Common myeloid progenitor, CD34-positive (primary cell): ENCODE measurements around the gene RFK.

Experiments used
- CTCF ChIA-PET: fragments of 350-600 bp; sonication (Branson Sonifier 250); formaldehyde crosslinking; loops from one replicate; lab custom pipeline; 2021; ENCODE audit warnings: antibody characterized with exemption; lab: Charles Lee
- POLR2A ChIA-PET: fragments of 350-600 bp; sonication (Branson Sonifier 250); formaldehyde crosslinking; loops from one replicate; lab custom pipeline; 2021; ENCODE audit warnings: antibody characterized with exemption; lab: Charles Lee
- DNase-seq, 3 donors: peaks; one replicate each; pipeline versions ENCODE4 v3.0.0 to v3.0.0-alpha.2; 2013
- H3K27ac ChIP-seq, 2 experiments: 1 replicate in 1 of 2; 2 replicates in 1 of 2; pipeline ENCODE4 v1.7.0; 2013; ENCODE audit warnings: inconsistent platforms in 2 of 2, low read length in 2 of 2, mild to moderate bottlenecking in 2 of 2, low read depth in 1 of 2, moderate library complexity in 1 of 2; ENCODE audit not compliant: severe bottlenecking in 2 of 2, insufficient read depth in 1 of 2, poor library complexity in 1 of 2
- H3K27me3 ChIP-seq, 5 experiments: replicated peaks in 2 of 5; 1 replicate in 3 of 5; 2 replicates in 2 of 5; pipeline versions ENCODE4 v1.6.1 to v1.7.0; 2013; ENCODE audit warnings: low read length in 4 of 5, mild to moderate bottlenecking in 2 of 5, moderate library complexity in 2 of 5, inconsistent platforms in 1 of 5; ENCODE audit not compliant: insufficient read depth in 5 of 5, control insufficient read depth in 4 of 5
- H3K36me3 ChIP-seq, 4 experiments: 1 replicate in 2 of 4; 2 replicates in 2 of 4; pipeline versions ENCODE4 v1.6.1 to v1.7.0; 2013; ENCODE audit warnings: low read length in 3 of 4, control low read depth in 1 of 4, mild to moderate bottlenecking in 1 of 4; ENCODE audit not compliant: control insufficient read depth in 4 of 4, insufficient read depth in 4 of 4
- H3K4me1 ChIP-seq, 4 experiments: 1 replicate in 3 of 4; 2 replicates in 1 of 4; pipeline versions ENCODE4 v1.6.1 to v1.7.1; 2013; ENCODE audit warnings: low read length in 3 of 4, mild to moderate bottlenecking in 3 of 4, control low read depth in 1 of 4, inconsistent platforms in 1 of 4, moderate library complexity in 1 of 4; ENCODE audit not compliant: control insufficient read depth in 4 of 4, insufficient read depth in 4 of 4; ENCODE audit errors: control extremely low read depth in 1 of 4
- H3K4me3 ChIP-seq, 7 experiments: 1 replicate in 4 of 7; 2 replicates in 3 of 7; pipeline versions ENCODE4 v1.5.1 to v1.7.0; 2013; ENCODE audit warnings: mild to moderate bottlenecking in 7 of 7, low read length in 6 of 7, moderate library complexity in 6 of 7, inconsistent platforms in 2 of 7, low read depth in 2 of 7, control low read depth in 1 of 7; ENCODE audit not compliant: insufficient read depth in 4 of 7, control insufficient read depth in 1 of 7; ENCODE audit errors: extremely low read depth in 1 of 7
- H3K9me3 ChIP-seq, 5 experiments: 1 replicate in 4 of 5; 2 replicates in 1 of 5; pipeline versions ENCODE4 v1.6.1 to v1.7.1; 2013; ENCODE audit warnings: low read length in 4 of 5, mild to moderate bottlenecking in 2 of 5, inconsistent platforms in 1 of 5, low read depth in 1 of 5, moderate library complexity in 1 of 5; ENCODE audit not compliant: control insufficient read depth in 4 of 5, insufficient read depth in 2 of 5; ENCODE audit errors: control extremely low read depth in 1 of 5
- WGBS: methylation state at CpG from one replicate; pipeline ENCODE4 v1.1.5; 2013; ENCODE audit not compliant: insufficient coverage; 5-methylcytosine and 5-hydroxymethylcytosine counted together

Gene RFK

DNA sequence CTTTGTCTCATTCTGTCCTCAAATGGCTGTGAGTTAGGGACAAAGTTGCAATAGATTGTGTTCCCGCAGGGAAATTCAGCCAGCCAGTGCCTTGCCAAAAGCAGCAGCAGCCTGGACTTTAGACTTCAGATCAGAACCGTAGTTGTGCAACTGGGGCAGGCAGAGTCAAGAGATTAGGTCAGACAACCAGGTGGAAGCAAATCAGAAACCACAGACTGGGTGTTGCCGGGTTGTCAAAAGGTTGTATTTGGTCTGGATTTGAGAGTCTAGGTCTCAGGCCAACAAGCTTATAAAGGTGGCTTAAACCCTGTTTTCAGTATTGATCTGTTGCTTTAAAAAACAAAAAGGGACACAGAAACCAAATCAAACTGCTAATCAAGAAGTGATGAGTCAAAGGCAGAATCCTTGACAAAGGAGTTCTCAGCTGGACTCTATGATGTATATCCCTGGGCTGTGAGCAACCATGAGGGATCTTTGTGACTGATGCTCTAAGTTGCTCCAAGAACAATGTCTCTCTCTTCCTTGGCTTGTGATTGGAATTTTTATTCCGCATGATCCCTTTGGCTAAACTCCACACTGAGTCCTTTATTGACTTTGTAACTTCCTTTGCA is 20.9 kb downstream of the RFK start:
- H3K36me3 ChIP-seq = no peaks in the 10 kb centered on the region
- H3K4me1 ChIP-seq = peaks cover 0 to 17% (median 11%) of the 10 kb centered on the region in 4 experiments
- H3K4me3 ChIP-seq = no peak overlapping the region
- WGBS = 93% methylated on average over 4 of the region's 4 CpGs
- no peak for DNase-seq
- POLR2A ChIA-PET = no interaction called here
- H3K9me3 ChIP-seq = no peaks in the 10 kb centered on the region
- H3K27me3 ChIP-seq = no peaks in the 10 kb centered on the region
- H3K27ac ChIP-seq = no peak overlapping the region
- CTCF ChIA-PET = no interaction called here

- ChIA-PET POLR2A (no interaction called here), CTCF (interaction anchor here (1.1 to 2.9 kb wide), 2 partner anchors 19 to 21 kb away, joined by 4 to 13 read pairs; partner anchors contain the start of gene RFK)
- no peak for DNase-seq
- H3K9me3 ChIP-seq = no peaks in the 10 kb centered on the region
- H3K36me3 ChIP-seq = no peaks in the 10 kb centered on the region
- no peak overlapping the region for H3K27ac ChIP-seq
- no peak overlapping the region for H3K4me3 ChIP-seq
- H3K27me3 ChIP-seq = no peaks in the 10 kb centered on the region
- H3K4me1 ChIP-seq = peaks cover 0 to 17% (median 11%) of the 10 kb centered on the region in 4 experiments
These were observed 21.9 kb downstream of the RFK start for GRCh38 chr9:76372336-76372735.

- Histone ChIP-seq H3K4me1 (peaks cover 0 to 17% (median 11%) of the 10 kb centered on the region in 4 experiments), H3K27me3 (no peaks in the 10 kb centered on the region), H3K9me3 (no peaks in the 10 kb centered on the region), H3K4me3 (no peak overlapping the region), H3K36me3 (no peaks in the 10 kb centered on the region), H3K27ac (no peak overlapping the region)
- 100% methylated on average over 1 of the region's 1 CpG for WGBS
- POLR2A ChIA-PET = no interaction called here
- no peak for DNase-seq
- CTCF ChIA-PET = interaction anchor here (1.1 to 2.9 kb wide), 3 partner anchors 11 to 21 kb away, joined by 3 to 13 read pairs (median 4); partner anchors contain the start of gene RFK
These were observed 22.3 kb downstream of the RFK start for GRCh38 chr9:76371901-76372300.

GRCh38 chr9:76370396-76371023 is 23.7 kb downstream of the RFK start:
- H3K4me3 ChIP-seq = no peak overlapping the region
- WGBS = 100% methylated on average over 3 of the region's 3 CpGs
- ChIA-PET CTCF (interaction anchor here (0.8 to 2.9 kb wide), 3 partner anchors 10 to 23 kb away, joined by 3 to 13 read pairs (median 3); partner anchors contain the start of gene RFK), POLR2A (no interaction called here)
- peaks cover 0 to 17% (median 11%) of the 10 kb centered on the region in 4 experiments for H3K4me1 ChIP-seq
- no peak for DNase-seq
- H3K27me3 ChIP-seq = no peaks in the 10 kb centered on the region
- H3K9me3 ChIP-seq = no peaks in the 10 kb centered on the region
- no peaks in the 10 kb centered on the region for H3K36me3 ChIP-seq
- H3K27ac ChIP-seq = no peak overlapping the region

DNA sequence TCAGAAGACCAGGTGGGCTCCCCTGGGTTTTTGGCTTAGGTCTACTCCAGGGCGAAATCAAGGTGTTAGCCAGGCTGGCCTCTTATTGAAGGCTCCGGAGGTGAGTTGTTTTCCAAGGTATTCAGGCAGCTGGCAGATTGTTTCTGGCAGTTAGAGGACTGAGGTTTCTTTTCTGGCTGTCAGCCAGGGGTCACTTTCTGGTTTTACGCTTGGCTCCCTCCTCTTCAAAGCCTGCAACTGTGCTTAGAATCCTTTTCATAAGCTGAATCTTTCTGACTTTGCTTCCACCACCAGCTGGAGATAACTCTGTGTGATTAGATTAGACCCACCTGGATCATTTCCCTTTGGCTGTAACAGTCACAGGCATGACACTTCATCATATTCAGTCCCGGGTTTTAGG is 24.6 kb downstream of the RFK start:
- Histone ChIP-seq H3K9me3 (no peaks in the 10 kb centered on the region), H3K27ac (no peak overlapping the region), H3K4me3 (no peak overlapping the region), H3K27me3 (no peaks in the 10 kb centered on the region), H3K36me3 (no peaks in the 10 kb centered on the region), H3K4me1 (peaks cover 0 to 8% (median 4%) of the 10 kb centered on the region in 4 experiments)
- POLR2A ChIA-PET = no interaction called here
- CTCF ChIA-PET = interaction anchor here (0.8 to 2.9 kb wide), 4 partner anchors 10 to 297 kb away, joined by 3 to 13 read pairs (median 4); partner anchors contain the start of gene RFK
- 29% methylated on average over 3 of the region's 4 CpGs for WGBS
- peak in 2 of 3 donors; percentile 33 to 42 for DNase-seq

- no CpG with 5 or more reads among the region's 4 CpGs for WGBS
- POLR2A ChIA-PET = no interaction called here
- H3K36me3 ChIP-seq = no peaks in the 10 kb centered on the region
These were observed 28.0 kb downstream of the RFK start for GRCh38 chr9:76366275-76366674.

GRCh38 chr9:76365028-76365427 is 29.2 kb downstream of the RFK start:
- no CpG with 5 or more reads among the region's 1 CpG for WGBS
- Histone ChIP-seq H3K27ac (no peak overlapping the region), H3K36me3 (no peaks in the 10 kb centered on the region), H3K9me3 (no peaks in the 10 kb centered on the region), H3K4me1 (peaks cover 0 to 5% (median 2%) of the 10 kb centered on the region in 4 experiments), H3K27me3 (no peaks in the 10 kb centered on the region), H3K4me3 (no peak overlapping the region)
- POLR2A ChIA-PET = interaction anchor here (0.7 kb wide), 1 partner anchor 200 kb away, joined by 3 read pairs; no protein-coding TSS in a partner anchor
- no peak for DNase-seq
- CTCF ChIA-PET = interaction anchor here (2.7 kb wide), 1 partner anchor 13 kb away, joined by 6 read pairs; no protein-coding TSS in a partner anchor

More at GRCh38 chr9:76366275-76366674, 28.0 kb downstream of the RFK start:
- no peaks in the 10 kb centered on the region for H3K27me3 ChIP-seq
- CTCF ChIA-PET = no interaction called here
- no peaks in the 10 kb centered on the region for H3K9me3 ChIP-seq
- no peak for DNase-seq
- no peak overlapping the region for H3K4me3 ChIP-seq
- no peak overlapping the region for H3K27ac ChIP-seq
- H3K4me1 ChIP-seq = peaks cover 0 to 5% (median 2%) of the 10 kb centered on the region in 4 experiments
